Measurements from ENCODE around the gene FRMPD4.

Gene FRMPD4

DNA sequence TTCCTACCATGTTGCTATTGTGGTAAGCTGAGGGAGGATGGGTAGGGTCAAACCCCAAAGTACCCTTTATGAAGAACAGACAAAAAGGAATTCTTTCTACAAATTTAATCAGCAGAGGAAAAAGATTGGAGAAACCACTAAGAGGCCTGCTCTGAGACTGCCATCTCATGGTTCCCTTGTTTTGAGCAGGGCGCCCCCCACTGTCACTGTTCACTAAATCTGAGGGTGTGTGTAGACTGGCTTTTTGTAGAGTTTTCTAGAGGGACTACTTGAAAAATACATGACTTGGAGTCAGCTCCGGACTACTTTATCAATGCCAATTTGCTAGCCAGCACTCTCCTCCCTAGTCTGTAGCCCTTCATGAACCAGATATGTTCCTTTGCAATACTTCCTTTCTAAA is 324.8 kb downstream of the FRMPD4 start:
- ChIA-PET CTCF (no interaction called here), POLR2A (interaction anchor here (0.5 kb wide), 1 partner anchor 37 kb away, joined by 3 read pairs; no protein-coding TSS in a partner anchor)
- no peak for TF ChIP-seq CTCF (IDR thresholded peaks at IDR 0.05; ENCODE audit: control extremely low read depth, extremely low read depth, low read depth, missing control alignments)
- no peak for DNase-seq (ENCODE audit: extremely low spot score)

DNA sequence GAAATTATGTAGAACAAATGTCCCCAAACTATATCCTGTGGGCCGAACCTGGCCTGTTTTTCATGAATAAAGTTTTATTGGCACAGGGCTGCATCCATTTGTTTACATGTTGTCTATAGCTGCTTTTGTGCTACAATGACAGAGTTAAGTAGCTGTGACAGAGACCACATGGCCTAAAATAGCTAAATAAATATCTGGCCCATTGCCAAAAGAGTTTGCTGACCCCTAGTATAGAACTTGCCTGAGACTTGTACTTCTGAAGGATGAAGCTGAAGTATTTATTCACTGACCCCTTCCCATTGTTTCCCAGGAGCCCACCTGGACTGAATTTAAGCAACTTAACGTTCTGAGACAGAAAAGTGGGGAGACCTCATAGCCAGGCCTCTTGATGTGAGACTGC is 325.6 kb downstream of the FRMPD4 start:
- POLR2A ChIA-PET = no interaction called here
- TF ChIP-seq CTCF (IDR thresholded peaks at IDR 0.05; ENCODE audit: control extremely low read depth, extremely low read depth, low read depth, missing control alignments) = no peak
- CTCF ChIA-PET = no interaction called here
- DNase-seq (ENCODE audit: extremely low spot score) = no peak

DNA sequence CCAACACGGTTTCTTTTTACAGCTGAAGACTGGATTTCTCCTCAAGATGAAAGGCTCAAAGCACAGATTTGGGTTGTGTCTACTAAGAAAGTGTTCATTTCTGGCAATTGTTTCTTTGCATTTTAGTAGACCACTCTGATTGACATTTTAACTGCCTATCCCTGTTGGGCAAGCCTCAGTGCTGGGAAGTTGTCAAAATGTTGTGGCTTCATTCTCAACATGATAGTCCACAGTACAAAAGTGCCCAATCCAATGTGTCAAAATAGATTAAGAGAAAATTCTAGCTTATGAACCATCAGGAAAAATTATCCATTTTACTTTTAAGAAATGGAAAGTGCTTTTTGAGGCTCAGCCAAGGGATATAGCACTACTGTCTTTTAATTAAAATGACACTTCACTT is 329.0 kb downstream of the FRMPD4 start:
- DNase-seq (ENCODE audit: extremely low spot score) = no peak
- ChIA-PET POLR2A (no interaction called here), CTCF (interaction anchor here (1.4 kb wide), 1 partner anchor 12 kb away, joined by 5 read pairs; no protein-coding TSS in a partner anchor)
- TF ChIP-seq CTCF (IDR thresholded peaks at IDR 0.05; ENCODE audit: control extremely low read depth, extremely low read depth, low read depth, missing control alignments) = no peak

DNA sequence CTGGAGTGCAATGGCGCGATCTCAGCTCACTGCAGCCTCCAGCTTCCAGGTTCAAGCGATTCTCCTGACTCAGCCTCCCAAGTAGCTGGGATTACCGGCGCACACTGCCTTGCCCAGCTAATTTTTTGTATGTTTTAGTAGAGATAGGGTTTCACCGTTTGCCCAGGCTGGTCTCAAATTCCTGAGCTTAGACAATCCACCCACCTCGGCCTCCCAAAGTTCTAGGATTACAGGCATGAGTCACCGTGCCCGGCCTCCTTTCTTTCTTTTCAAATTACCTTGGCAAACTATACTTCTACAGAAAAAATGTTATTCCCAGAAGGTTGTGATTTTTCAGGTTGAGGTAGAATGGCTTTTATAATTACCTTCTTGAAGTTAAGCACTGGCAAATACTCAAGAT is 331.0 kb downstream of the FRMPD4 start:
- TF ChIP-seq CTCF (IDR thresholded peaks at IDR 0.05; ENCODE audit: control extremely low read depth, extremely low read depth, low read depth, missing control alignments) = no peak
- CTCF ChIA-PET = no interaction called here
- POLR2A ChIA-PET = no interaction called here
- no peak for DNase-seq (ENCODE audit: extremely low spot score)

- CTCF ChIA-PET = no interaction called here
Observed at GRCh38 chrX:12471061-12471460, 332.8 kb downstream of the FRMPD4 start.

GRCh38 chrX:12480956-12481355 is 342.7 kb downstream of the FRMPD4 start:
- DNase-seq (ENCODE audit: extremely low spot score) = no peak
- TF ChIP-seq CTCF (IDR thresholded peaks at IDR 0.05; ENCODE audit: control extremely low read depth, extremely low read depth, low read depth, missing control alignments) = no peak
- ChIA-PET CTCF (interaction anchor here (1.2 kb wide), 1 partner anchor 9 kb away, joined by 3 read pairs; no protein-coding TSS in a partner anchor), POLR2A (no interaction called here)

More at GRCh38 chrX:12471061-12471460, 332.8 kb downstream of the FRMPD4 start:
- POLR2A ChIA-PET = no interaction called here
- no peak for DNase-seq (ENCODE audit: extremely low spot score)
- TF ChIP-seq CTCF (IDR thresholded peaks at IDR 0.05; ENCODE audit: control extremely low read depth, extremely low read depth, low read depth, missing control alignments) = no peak

DNA sequence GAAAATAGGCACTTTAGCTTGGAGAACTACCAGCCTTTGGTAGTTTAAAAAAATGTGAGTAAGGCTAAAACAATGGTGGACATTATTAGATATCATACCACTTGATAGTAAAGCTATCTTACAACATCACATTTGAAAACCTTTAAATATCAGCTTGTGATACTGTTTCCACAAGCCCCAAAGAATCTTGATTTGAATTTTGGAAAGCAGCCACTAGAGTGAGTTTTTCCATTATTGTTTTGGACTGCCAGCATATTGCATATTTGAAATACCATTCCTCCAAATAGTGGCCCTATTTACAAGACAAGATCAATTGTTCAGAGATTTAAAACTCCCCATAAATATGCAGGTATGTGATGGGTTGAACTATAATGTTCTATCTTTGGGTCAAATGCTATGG is 349.9 kb downstream of the FRMPD4 start:
- CTCF ChIA-PET = no interaction called here
- no peak for TF ChIP-seq CTCF (IDR thresholded peaks at IDR 0.05; ENCODE audit: control extremely low read depth, extremely low read depth, low read depth, missing control alignments)
- POLR2A ChIA-PET = no interaction called here
- DNase-seq (ENCODE audit: extremely low spot score) = no peak

All from GM10248 (cell line).